Tibial nerve (tissue), 4 donors: ENCODE measurements around the gene EPB41L4B. TPM values are rescaled to one million over a fixed set of nuclear protein-coding genes. Genes with fewer than 3 reads are reported as not detected.
"Not testable (repeated sequence)": the region's sequence is repeated elsewhere in the genome, so short reads cannot be mapped to it uniquely, and the experiment has no call there.

Experiments
- DNase-seq, 2 donors: peaks; one replicate each; pipeline ENCODE4 v3.0.0-alpha.2; 2019; ENCODE audit warnings: low spot score in 2 of 2
- H3K27ac ChIP-seq, 4 donors: fragments of 200-600 bp; sonication (generic) in 3 of 4; one replicate each; pipeline ENCODE4 v1.5.1; 2017 to 2019; ENCODE audit warnings: mild to moderate bottlenecking in 1 of 4
- H3K27me3 ChIP-seq, 2 donors: fragments of 200-600 bp; sonication (generic) in 1 of 2; one replicate each; pipeline versions ENCODE4 v1.5.1 to v1.6.0; 2017 to 2019
- H3K36me3 ChIP-seq, 3 donors: fragments of 200-600 bp; sonication (generic); one replicate each; pipeline ENCODE4 v1.5.1; 2018 to 2019
- H3K4me1 ChIP-seq, 4 donors: fragments of 200-600 bp; sonication (generic) in 3 of 4; one replicate each; pipeline ENCODE4 v1.5.1; 2017 to 2019
- H3K4me3 ChIP-seq, 4 donors: fragments of 200-600 bp; sonication (generic) in 3 of 4; one replicate each; pipeline ENCODE4 v1.5.1; 2017 to 2019; ENCODE audit warnings: mild to moderate bottlenecking in 1 of 4, moderate library complexity in 1 of 4
- H3K9me3 ChIP-seq, 4 donors: fragments of 200-600 bp; sonication (generic) in 3 of 4; one replicate each; pipeline ENCODE4 v1.5.1; 2017 to 2019
- EP300 ChIP-seq, 2 donors: sonication (generic); formaldehyde crosslinking; IDR thresholded peaks; one replicate each; pipeline ENCODE4 v1.6.1; 2017; ENCODE audit warnings: antibody characterized with exemption in 2 of 2, mild to moderate bottlenecking in 1 of 2
- POLR2A ChIP-seq, 2 donors: fragments of 450-650 bp; IDR thresholded peaks; one replicate each; pipeline ENCODE4 v1.6.1; 2017; ENCODE audit warnings: antibody characterized with exemption in 2 of 2, mild to moderate bottlenecking in 2 of 2, moderate library complexity in 2 of 2
- WGBS, 2 donors: methylation state at CpG; one replicate each; pipeline ENCODE4 v1.1.5; 2018; 5-methylcytosine and 5-hydroxymethylcytosine counted together
- total RNA-seq, 4 donors: library from RNA; depleted of rRNA; stranded (reverse); fragments of >200 nt; gene quantifications; one replicate each; pipeline ENCODE4 v1.1.0, GENCODE V29; 2016
- TF ChIP-seq, protein P1 (sequence below), 5 experiments: fragments of 200-600 bp in 3 of 5; fragments of 450-650 bp in 2 of 5; sonication (generic) in 3 of 5; IDR thresholded peaks; one replicate each; pipeline ENCODE4 v1.5.1; 2016 to 2019; ENCODE audit warnings: antibody characterized with exemption in 5 of 5, mild to moderate bottlenecking in 3 of 5, moderate library complexity in 2 of 5

Gene EPB41L4B
- total RNA-seq, 4 donors from 2014 or later: 14.7 to 28.0 (median 19.1) TPM

DNA sequence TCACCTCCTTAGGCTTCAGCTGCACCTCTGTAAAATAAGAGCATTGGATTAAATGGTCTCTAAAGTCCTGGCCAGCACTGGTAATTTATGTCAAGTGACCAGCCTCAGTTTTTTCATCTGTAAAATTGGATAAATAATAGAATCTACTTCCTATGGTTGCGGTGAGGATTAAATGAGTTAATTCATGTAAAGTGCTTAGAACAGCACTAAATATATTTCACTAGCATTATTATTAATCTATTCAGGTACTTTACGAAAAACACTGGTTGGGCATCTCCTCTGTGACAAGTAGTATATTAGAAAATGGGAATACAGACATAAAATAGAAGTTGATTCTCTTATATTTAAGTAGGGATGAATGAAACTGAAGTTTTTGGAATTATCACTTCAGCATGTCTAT lies 187.3 kb downstream of the EPB41L4B start:
- H3K27me3 ChIP-seq: no peaks in the 10 kb centered on the region
- TF ChIP-seq POLR2A (IDR thresholded peaks at IDR 0.05): no peak
- TF ChIP-seq EP300 (IDR thresholded peaks at IDR 0.05): no peak
- TF ChIP-seq, protein P1, sequence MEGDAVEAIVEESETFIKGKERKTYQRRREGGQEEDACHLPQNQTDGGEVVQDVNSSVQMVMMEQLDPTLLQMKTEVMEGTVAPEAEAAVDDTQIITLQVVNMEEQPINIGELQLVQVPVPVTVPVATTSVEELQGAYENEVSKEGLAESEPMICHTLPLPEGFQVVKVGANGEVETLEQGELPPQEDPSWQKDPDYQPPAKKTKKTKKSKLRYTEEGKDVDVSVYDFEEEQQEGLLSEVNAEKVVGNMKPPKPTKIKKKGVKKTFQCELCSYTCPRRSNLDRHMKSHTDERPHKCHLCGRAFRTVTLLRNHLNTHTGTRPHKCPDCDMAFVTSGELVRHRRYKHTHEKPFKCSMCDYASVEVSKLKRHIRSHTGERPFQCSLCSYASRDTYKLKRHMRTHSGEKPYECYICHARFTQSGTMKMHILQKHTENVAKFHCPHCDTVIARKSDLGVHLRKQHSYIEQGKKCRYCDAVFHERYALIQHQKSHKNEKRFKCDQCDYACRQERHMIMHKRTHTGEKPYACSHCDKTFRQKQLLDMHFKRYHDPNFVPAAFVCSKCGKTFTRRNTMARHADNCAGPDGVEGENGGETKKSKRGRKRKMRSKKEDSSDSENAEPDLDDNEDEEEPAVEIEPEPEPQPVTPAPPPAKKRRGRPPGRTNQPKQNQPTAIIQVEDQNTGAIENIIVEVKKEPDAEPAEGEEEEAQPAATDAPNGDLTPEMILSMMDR (IDR thresholded peaks at IDR 0.05): no peak
- DNase-seq: no peak
- no peaks in the 10 kb centered on the region for H3K9me3 ChIP-seq
- H3K27ac ChIP-seq: no peak overlapping the region
- H3K36me3 ChIP-seq: no peaks in the 10 kb centered on the region
- WGBS, 2 donors: 90 to 95% methylated on average over 2 of the region's 2 CpGs
- no peak overlapping the region for H3K4me3 ChIP-seq
- H3K4me1 ChIP-seq: peaks cover 0 to 8% (median 0%) of the 10 kb centered on the region in 4 donors

DNA sequence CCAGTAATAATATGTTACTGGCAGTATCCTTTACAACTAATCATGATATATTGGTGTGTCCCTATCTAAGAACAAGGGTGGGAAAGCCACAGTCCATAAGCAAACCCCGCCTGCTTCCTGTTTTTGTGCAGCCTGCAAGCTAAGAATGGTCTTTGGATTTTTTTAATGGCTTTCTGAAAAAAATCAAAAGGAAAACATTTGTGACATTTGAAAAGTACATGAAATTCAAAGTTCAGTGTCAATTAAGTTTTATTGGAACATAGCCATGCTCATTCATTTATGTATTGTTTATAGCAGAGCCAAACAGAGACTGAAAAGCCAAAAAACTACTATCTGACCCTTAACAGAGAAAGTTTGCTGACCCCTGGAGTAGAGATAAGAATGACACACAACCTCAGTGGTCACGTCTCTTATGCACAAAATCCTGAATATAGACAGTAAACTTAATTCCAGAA lies 188.3 kb downstream of the EPB41L4B start:
- H3K4me1 ChIP-seq: peaks cover 0 to 8% (median 0%) of the 10 kb centered on the region in 4 donors
- H3K27me3 ChIP-seq: no peaks in the 10 kb centered on the region
- no peak for DNase-seq
- H3K27ac ChIP-seq: no peak overlapping the region
- H3K4me3 ChIP-seq: no peak overlapping the region
- 29 to 38% methylated on average over 2 of the region's 2 CpGs for WGBS, 2 donors
- no peaks in the 10 kb centered on the region for H3K9me3 ChIP-seq
- TF ChIP-seq EP300 (IDR thresholded peaks at IDR 0.05) (no peak), POLR2A (IDR thresholded peaks at IDR 0.05) (no peak)
- TF ChIP-seq, protein P1 (IDR thresholded peaks at IDR 0.05): no peak
- H3K36me3 ChIP-seq: no peaks in the 10 kb centered on the region

DNA sequence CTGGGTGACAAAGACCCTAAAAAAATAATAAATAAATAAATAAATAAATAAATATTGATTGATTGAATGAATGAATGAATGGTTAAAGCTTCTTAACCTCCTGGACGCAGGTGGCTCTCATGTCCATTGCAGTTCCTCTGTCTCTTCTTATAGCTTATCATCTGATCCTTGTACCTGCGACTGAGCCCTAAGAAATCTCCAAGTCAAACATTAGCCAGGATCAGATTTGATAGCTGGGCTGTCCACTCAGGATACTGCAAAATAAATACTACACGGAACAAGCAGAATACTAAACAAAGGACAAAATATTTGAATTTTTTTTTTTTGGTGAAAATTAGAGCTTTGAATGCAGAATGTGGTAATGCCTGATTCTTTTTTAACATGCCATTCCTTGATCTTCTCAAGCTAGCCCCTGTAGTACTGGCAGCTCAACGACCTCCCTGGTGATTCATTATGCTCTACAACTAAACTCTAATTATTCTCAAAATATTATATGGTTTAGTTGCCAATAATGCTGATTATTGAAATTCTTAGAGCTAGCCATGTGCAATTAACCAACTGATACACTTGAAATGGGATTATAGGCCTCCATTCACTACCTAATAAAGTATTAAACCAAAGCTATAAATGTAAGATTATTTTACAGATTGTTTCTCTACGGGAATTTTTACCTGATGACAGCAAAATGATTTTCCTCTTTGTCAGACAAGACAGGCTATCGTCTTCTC lies 191.2 kb downstream of the EPB41L4B start:
- no peaks in the 10 kb centered on the region for H3K36me3 ChIP-seq
- peaks cover 0 to 8% (median 0%) of the 10 kb centered on the region in 4 donors for H3K4me1 ChIP-seq
- no peak for DNase-seq
- WGBS, 2 donors: 77 to 87% methylated on average over 6 of the region's 6 CpGs
- no peaks in the 10 kb centered on the region for H3K9me3 ChIP-seq
- TF ChIP-seq EP300 (IDR thresholded peaks at IDR 0.05): no peak
- TF ChIP-seq, protein P1 (IDR thresholded peaks at IDR 0.05): no peak
- no peak for TF ChIP-seq POLR2A (IDR thresholded peaks at IDR 0.05)
- H3K27ac ChIP-seq: no peak overlapping the region
- H3K4me3 ChIP-seq: no peak overlapping the region
- H3K27me3 ChIP-seq: no peaks in the 10 kb centered on the region

DNA sequence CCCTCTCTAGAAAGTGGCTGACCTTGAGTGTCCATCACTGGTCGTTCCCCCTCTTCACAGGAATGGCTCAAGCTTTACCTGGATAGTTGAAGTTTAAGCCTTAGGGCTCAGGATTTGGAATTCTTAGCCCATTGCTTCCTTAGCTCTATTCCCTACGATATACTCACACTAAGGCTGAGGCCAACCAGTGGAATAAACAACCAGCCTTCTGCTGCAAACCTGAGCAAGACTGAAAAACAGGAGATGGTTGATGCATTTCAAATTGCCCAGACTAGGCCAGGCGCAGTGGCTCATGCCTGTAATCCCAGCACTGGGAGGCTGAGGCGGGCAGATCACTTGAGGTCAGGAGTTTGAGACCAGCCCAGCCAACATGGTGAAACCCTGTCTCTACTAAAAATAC lies 194.2 kb downstream of the EPB41L4B start:
- H3K4me3 ChIP-seq, H3K27me3 ChIP-seq, H3K4me1 ChIP-seq, H3K36me3 ChIP-seq, DNase-seq, H3K9me3 ChIP-seq, H3K27ac ChIP-seq: not testable (repeated sequence)
- WGBS, 2 donors: 76 to 81% methylated on average over 4 of the region's 4 CpGs

DNA sequence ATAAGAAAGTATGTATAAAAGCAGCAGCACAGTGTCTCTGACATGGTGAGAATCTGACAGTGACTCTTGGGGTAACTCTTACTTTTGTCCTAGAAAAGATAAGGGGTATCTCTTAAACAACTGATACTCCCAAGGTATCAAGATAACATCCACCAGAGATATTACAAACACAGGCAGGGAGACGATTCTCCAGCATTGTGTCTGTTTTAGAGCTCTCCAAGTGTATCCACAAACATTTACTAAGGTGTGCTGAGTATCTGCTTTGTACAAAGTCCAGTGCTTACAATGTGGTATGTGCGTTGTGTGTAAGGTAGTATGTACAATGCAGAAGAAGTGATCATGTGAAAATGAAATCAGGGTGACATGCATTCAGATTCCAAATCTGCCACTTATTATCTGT lies 196.7 kb downstream of the EPB41L4B start:
- Histone ChIP-seq H3K27me3 (no peaks in the 10 kb centered on the region), H3K27ac (no peak overlapping the region), H3K4me3 (no peak overlapping the region), H3K4me1 (peaks cover 0 to 6% (median 0%) of the 10 kb centered on the region in 4 donors), H3K9me3 (no peaks in the 10 kb centered on the region), H3K36me3 (no peaks in the 10 kb centered on the region)
- TF ChIP-seq EP300 (IDR thresholded peaks at IDR 0.05): no peak
- TF ChIP-seq, protein P1 (IDR thresholded peaks at IDR 0.05): no peak
- no peak for TF ChIP-seq POLR2A (IDR thresholded peaks at IDR 0.05)
- WGBS, 2 donors: 79 to 83% methylated on average over 2 of the region's 2 CpGs
- DNase-seq: no peak
